ENCODE data around the gene ARHGEF19. TPM values are rescaled to one million over a fixed set of nuclear protein-coding genes. Genes with fewer than 3 reads are reported as not detected.

ARHGEF19 gene
- total and polyA plus RNA-seq, 10 of the 15 experiments (the other 5 are each of a cell fraction or from before 2014, with no cell fraction given), result 0.15 to 2.9 (median 0.67) TPM; not detected in 1

- Histone ChIP-seq H3K27me3 (replicated peaks in 1 of 2; ENCODE audit: control insufficient read depth in 2 of 2, insufficient read depth in 2 of 2, low read length in 1 of 2) (peaks cover 3 to 6% of the 10 kb centered on the region in 2 experiments; a peak in 3 of 4 replicates), H3K4me1 (ENCODE audit: control insufficient read depth, insufficient read depth, low read length) (no peaks in the 10 kb centered on the region; the same call in 1 of the 2 replicates), H2AFZ (ENCODE audit: control insufficient read depth, low read depth, low read length) (no peak overlapping the region), H3K79me2 (ENCODE audit: control insufficient read depth, insufficient read depth, low read length) (no peaks in the 10 kb centered on the region), H3K9me3 (replicated peaks; ENCODE audit: control insufficient read depth, insufficient read depth, low read length) (no peaks in the 10 kb centered on the region), H3K36me3 (ENCODE audit: control insufficient read depth in 2 of 2, insufficient read depth in 2 of 2, low read length in 1 of 2) (no peaks in the 10 kb centered on the region), H3K4me3 (no peak overlapping the region), H3K27ac (ENCODE audit: control insufficient read depth, insufficient read depth) (no peak overlapping the region), H3K4me2 (ENCODE audit: control insufficient read depth, insufficient read depth) (no peak overlapping the region), H3K9ac (ENCODE audit: control insufficient read depth, insufficient read depth, low read length) (no peak overlapping the region), H4K20me1 (ENCODE audit: control insufficient read depth, insufficient read depth) (no peaks in the 10 kb centered on the region)
- intact Hi-C loops (cut with micrococcal nuclease; ENCODE audit: unreplicated experiment), result no loop called here
- RAD21 ChIA-PET (ENCODE audit: unreplicated experiment), result no interaction called here
- in situ Hi-C loops (cut with MboI), result no loop called here
- no peak for TF ChIP-seq CHD2 (IDR thresholded peaks at IDR 0.05; ENCODE audit: borderline replicate concordance, low read depth, low read length)
- TF ChIP-seq MYC (IDR thresholded peaks at IDR 0.05; ENCODE audit: insufficient read depth, insufficient read length, insufficient replicate concordance, low read length, severe bottlenecking), result no peak
- TF ChIP-seq ETV6 (conservative IDR thresholded peaks at IDR 0.05 in 1 of 2, IDR thresholded peaks at IDR 0.05 in 1 of 2; ENCODE audit: borderline replicate concordance in 1 of 2, low read depth in 1 of 2), result no peak
- TF ChIP-seq LARP7 (IDR thresholded peaks at IDR 0.05), result no peak
- TF ChIP-seq TCF7 (IDR thresholded peaks at IDR 0.05; ENCODE audit: borderline replicate concordance), result no peak
- TF ChIP-seq NFYA (IDR thresholded peaks at IDR 0.05; ENCODE audit: borderline replicate concordance, low read depth, low read length), result no peak
- TF ChIP-seq, protein P1, sequence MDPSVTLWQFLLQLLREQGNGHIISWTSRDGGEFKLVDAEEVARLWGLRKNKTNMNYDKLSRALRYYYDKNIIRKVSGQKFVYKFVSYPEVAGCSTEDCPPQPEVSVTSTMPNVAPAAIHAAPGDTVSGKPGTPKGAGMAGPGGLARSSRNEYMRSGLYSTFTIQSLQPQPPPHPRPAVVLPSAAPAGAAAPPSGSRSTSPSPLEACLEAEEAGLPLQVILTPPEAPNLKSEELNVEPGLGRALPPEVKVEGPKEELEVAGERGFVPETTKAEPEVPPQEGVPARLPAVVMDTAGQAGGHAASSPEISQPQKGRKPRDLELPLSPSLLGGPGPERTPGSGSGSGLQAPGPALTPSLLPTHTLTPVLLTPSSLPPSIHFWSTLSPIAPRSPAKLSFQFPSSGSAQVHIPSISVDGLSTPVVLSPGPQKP (IDR thresholded peaks at IDR 0.05; ENCODE audit: low read depth, low read length), result no peak
- TF ChIP-seq SRF (IDR thresholded peaks at IDR 0.05; ENCODE audit: low read depth in 2 of 2, low read length in 2 of 2), result no peak
- TF ChIP-seq HDGF (IDR thresholded peaks at IDR 0.05), result no peak
- TF ChIP-seq MLLT1 (IDR thresholded peaks at IDR 0.05), result no peak
- TF ChIP-seq HDAC6 (IDR thresholded peaks at IDR 0.05; ENCODE audit: unreplicated experiment), result no peak
- TF ChIP-seq, protein P2, sequence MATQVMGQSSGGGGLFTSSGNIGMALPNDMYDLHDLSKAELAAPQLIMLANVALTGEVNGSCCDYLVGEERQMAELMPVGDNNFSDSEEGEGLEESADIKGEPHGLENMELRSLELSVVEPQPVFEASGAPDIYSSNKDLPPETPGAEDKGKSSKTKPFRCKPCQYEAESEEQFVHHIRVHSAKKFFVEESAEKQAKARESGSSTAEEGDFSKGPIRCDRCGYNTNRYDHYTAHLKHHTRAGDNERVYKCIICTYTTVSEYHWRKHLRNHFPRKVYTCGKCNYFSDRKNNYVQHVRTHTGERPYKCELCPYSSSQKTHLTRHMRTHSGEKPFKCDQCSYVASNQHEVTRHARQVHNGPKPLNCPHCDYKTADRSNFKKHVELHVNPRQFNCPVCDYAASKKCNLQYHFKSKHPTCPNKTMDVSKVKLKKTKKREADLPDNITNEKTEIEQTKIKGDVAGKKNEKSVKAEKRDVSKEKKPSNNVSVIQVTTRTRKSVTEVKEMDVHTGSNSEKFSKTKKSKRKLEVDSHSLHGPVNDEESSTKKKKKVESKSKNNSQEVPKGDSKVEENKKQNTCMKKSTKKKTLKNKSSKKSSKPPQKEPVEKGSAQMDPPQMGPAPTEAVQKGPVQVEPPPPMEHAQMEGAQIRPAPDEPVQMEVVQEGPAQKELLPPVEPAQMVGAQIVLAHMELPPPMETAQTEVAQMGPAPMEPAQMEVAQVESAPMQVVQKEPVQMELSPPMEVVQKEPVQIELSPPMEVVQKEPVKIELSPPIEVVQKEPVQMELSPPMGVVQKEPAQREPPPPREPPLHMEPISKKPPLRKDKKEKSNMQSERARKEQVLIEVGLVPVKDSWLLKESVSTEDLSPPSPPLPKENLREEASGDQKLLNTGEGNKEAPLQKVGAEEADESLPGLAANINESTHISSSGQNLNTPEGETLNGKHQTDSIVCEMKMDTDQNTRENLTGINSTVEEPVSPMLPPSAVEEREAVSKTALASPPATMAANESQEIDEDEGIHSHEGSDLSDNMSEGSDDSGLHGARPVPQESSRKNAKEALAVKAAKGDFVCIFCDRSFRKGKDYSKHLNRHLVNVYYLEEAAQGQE (IDR thresholded peaks at IDR 0.05; ENCODE audit: low read depth, low read length), result no peak
- no peak for TF ChIP-seq IKZF2 (IDR thresholded peaks at IDR 0.05)
- TF ChIP-seq USF1 (IDR thresholded peaks at IDR 0.05; ENCODE audit: borderline replicate concordance, extremely low read length, insufficient read depth, low read depth, low read length), result no peak
- TF ChIP-seq NFIC (IDR thresholded peaks at IDR 0.05; ENCODE audit: low read depth, low read length), result no peak
- TF ChIP-seq JUND (IDR thresholded peaks at IDR 0.05; ENCODE audit: low read depth, low read length), result no peak
- FAIRE-seq (no peak), ATAC-seq (no peak), DNase-seq (ENCODE audit: low read depth, low spot score) (no peak)
- SMC1A ChIA-PET (ENCODE audit: uncharacterized antibody, unreplicated experiment), result no interaction called here
- WGBS (ENCODE audit: insufficient coverage, insufficient replicate concordance, low lambda C conversion rate, missing lambda C conversion rate), result 43% methylated on average over 13 of the region's 13 CpGs
- CTCF ChIA-PET, result interaction anchor here (1.4 kb wide), 1 partner anchor 74 kb away, joined by 4 read pairs; no protein-coding TSS in a partner anchor
- no TSS peak for BruUV-seq (replicated peaks)
- POLR2A ChIA-PET, result interaction anchor here (0.6 kb wide), 1 partner anchor 29 kb away, joined by 3 read pairs; no protein-coding TSS in a partner anchor
Measured at GRCh38 chr1:16156848-16157495, 55.5 kb downstream of the ARHGEF19 start.

Measured in GM12878 (cell line).